Activated naive CD4-positive, alpha-beta T cell treated with Interleukin-2 at 50 U/mL for 16 hours (primary cell): Measurements from ENCODE around the gene SCAMP1.

Experiments used
- DNase-seq: peaks from one replicate; pipeline ENCODE4 v3.0.0-alpha.2; 2020

The SCAMP1 gene

DNA sequence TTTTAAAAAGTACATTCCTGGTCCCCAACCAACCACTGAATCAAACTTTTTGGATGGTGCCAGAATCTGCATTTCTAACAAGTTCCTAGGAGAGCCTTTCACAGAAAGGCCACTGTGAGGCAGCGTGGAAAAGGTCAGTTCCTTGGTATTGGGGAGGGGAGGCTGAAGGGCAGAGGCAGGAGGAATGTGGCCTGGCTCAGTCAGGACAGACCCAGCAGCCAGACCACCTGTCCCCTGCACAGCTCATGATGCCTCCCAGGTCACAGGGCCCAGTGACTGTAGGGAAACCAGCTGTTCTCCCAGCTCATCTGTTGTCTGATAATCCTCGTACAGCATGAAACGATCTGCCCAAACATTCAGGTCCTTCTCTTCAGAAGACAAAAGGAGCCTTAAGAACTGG is 155.3 kb downstream of the SCAMP1 start:
- DNase-seq: no peak

GRCh38 chr5:78518365-78519197 is 158.2 kb downstream of the SCAMP1 start:
- no peak for DNase-seq

DNA sequence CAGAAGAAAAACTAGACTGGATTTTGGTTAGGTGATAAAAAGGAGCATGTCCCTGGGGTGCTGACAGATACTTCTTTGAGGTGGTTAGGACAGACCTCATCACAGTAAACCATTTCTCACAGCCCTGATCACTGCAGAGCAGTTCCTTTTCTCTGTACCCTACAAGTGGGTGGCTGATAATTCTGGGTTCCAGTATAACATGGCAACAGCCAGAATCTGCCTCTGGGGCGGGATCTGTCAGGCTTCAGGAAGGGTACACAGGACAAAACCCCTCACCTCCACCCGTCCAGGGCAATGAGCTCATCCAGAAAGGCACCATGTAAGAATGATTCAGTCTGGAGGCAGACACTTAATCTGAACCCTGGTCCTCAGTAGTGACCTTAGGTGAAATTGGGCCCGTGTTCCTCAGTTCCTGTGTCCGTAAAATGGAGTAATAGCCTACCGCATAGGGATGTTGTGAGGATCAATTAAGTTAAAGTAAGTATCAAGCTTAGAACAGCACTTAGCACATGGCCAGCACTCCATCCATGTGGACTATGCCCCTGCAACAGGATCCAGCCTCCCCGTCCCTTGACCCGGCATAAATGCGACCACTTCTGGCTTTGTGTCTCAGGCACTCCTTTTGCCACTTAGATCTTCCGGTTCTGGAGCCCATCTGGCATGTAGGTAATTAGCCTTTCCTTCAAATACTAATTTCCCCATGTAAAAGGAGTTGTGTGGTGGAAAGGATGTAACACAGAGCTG is 159.0 kb downstream of the SCAMP1 start:
- DNase-seq: no peak

GRCh38 chr5:78521455-78521854 is 161.0 kb downstream of the SCAMP1 start:
- DNase-seq: no peak

DNA sequence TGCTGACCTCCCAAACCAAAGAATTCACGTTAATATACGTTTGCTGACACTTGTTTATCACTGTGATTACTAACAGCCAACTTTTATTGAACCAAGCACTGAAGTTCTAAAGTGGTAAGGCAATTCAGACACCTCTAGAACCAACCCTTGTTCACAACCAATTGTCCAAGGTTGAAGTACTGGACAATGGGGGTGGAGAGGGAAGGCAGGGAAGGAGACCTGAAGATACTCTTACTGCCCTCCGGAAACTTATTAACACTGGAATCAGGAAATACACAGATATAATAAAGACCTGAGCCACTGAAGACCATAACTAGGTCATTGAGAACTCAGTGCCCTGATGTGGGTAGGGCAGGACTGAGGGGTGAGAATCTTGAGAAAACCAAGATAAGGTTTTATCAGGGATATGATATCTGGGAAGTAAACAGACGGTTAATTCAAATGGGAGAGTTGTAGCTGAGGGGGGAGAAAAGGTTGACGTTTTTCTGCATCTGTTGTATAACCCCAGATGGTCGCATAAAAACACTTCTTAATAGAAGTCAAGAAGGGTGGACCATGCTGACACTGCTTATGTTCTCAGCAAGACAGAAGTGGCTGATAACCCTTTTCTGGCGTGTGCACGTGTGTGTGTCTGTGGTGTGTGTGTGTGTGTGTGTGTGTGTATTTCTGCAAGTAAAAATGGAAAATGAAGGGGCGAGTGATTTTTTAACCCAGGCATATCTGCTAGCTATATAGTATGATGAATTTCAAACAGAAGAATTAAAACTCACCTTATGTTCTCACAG is 162.3 kb downstream of the SCAMP1 start:
- no peak for DNase-seq

DNA sequence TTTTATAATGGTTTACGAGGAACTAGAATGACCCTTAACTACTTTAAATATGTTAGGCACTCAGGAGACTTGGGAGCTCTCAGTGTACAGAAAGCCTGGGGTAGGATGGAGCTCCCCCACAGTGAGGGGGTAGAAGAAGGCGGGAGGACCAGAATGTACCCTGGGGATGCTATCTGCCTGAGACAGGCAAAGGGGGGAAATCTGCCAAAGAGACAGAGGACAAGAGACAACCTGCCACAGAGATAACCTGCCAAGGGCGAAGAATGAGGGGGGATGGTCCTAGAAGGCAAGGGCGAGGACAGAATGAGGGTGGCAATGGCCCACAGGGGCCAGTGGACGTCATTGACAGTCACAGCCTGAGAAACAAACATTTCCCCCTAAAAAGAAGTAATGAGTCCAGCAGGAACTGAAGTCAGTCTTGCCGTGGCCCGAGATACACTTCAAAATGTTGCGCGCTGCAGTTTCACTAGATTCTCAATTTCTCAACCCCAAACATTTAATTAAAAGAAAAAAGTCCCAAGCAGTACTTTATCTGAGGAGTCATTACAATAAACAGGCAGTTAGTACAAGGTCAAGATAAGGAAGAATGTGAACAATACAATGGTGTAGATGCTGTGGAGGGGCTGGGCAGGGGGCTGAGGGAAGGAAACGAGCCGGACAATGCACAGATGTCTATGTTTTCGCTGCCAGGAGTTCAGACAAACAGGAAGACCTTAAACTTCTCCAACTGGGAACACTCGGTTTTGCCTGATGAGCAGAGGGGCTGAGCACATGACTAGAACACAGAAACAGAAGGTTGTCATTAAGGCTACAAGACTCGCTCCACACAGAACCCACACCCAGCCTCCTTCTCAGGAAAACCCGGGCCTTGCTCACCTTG is 163.1 kb downstream of the SCAMP1 start:
- DNase-seq: no peak

GRCh38 chr5:78526049-78526525 is 165.7 kb downstream of the SCAMP1 start:
- no peak for DNase-seq

GRCh38 chr5:78527054-78527859 is 166.8 kb downstream of the SCAMP1 start:
- no peak for DNase-seq

GRCh38 chr5:78527925-78528324 is 167.5 kb downstream of the SCAMP1 start:
- no peak for DNase-seq
